Esophagus muscularis mucosa (tissue), 3 donors: ENCODE data around the gene DEFB124.

Source experiments
- CTCF ChIP-seq, 3 experiments: fragments of 200-600 bp in 2 of 3; fragments of 450-650 bp in 1 of 3; sonication (generic) in 2 of 3; IDR thresholded peaks; one replicate each; pipeline ENCODE4 v1.5.1; 2017 to 2019; ENCODE audit warnings: antibody characterized with exemption in 3 of 3, mild to moderate bottlenecking in 2 of 3, moderate library complexity in 1 of 3
- POLR2A ChIP-seq: fragments of 450-650 bp; IDR thresholded peaks from one replicate; pipeline ENCODE4 v1.6.1; 2017; ENCODE audit warnings: antibody characterized with exemption, moderate library complexity, mild to moderate bottlenecking, low read depth

DNA sequence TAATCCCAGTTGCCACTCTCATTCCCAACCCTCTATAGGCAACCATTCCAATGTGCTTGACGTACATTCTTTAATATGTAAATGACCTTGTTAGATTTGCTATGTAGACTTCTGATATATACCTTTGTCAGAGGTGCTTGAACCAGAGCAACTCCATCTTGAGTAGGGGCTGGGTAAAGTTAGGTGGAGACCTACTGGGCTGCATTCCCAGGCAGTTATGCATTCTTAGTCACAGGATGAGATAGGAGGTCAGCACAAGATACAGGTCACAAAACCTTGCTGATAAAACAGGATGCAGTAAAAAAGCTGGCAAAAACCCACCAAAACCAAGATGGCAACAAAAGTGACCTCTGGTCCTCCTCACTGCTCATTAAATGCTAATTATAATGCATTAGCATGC, 31.0 kb upstream of the DEFB124 start:
- TF ChIP-seq CTCF (IDR thresholded peaks at IDR 0.05) (no peak), POLR2A (no peak)
